Ishikawa (cell line): ENCODE measurements around the gene ZBED3.

Experiments used
- CEBPB ChIP-seq: IDR thresholded peaks from 2 replicates; pipeline ENCODE4 v1.6.1; 2012
- CREB1 ChIP-seq: IDR thresholded peaks from 2 replicates; pipeline ENCODE4 v1.6.1; 2012; ENCODE audit warnings: low read depth
- EGR1 ChIP-seq: IDR thresholded peaks from 2 replicates; pipeline ENCODE4 v1.6.1; 2012
- EP300 ChIP-seq: IDR thresholded peaks from 2 replicates; pipeline ENCODE4 v1.6.1; 2012; ENCODE audit warnings: borderline replicate concordance
- FOXM1 ChIP-seq: IDR thresholded peaks from 2 replicates; pipeline ENCODE4 v1.6.1; 2012; ENCODE audit warnings: low read depth, borderline replicate concordance
- MAX ChIP-seq: IDR thresholded peaks from 2 replicates; pipeline ENCODE4 v1.6.1; 2012
- NFIC ChIP-seq: IDR thresholded peaks from 2 replicates; pipeline ENCODE4 v1.6.1; 2012
- RAD21 ChIP-seq: IDR thresholded peaks from 2 replicates; pipeline ENCODE4 v1.6.1; 2012; ENCODE audit warnings: low read depth
- TAF1 ChIP-seq: IDR thresholded peaks from 2 replicates; pipeline ENCODE4 v1.6.1; 2012; ENCODE audit warnings: low read depth, mild to moderate bottlenecking
- TCF12 ChIP-seq: IDR thresholded peaks from 2 replicates; pipeline ENCODE4 v1.6.1; 2012; ENCODE audit warnings: low read depth
- TEAD4 ChIP-seq: IDR thresholded peaks from 2 replicates; pipeline ENCODE4 v1.6.1; 2012
- YY1 ChIP-seq: IDR thresholded peaks from 2 replicates; pipeline ENCODE4 v1.6.1; 2012; ENCODE audit warnings: low read depth
- ZBTB7A ChIP-seq: IDR thresholded peaks from 2 replicates; pipeline ENCODE4 v1.6.1; 2012; ENCODE audit warnings: low read depth
- TF ChIP-seq, protein P1 (sequence below): IDR thresholded peaks from 2 replicates; pipeline ENCODE4 v1.6.1; 2012; ENCODE audit warnings: low read depth, mild to moderate bottlenecking
- TF ChIP-seq, protein P2 (sequence below): IDR thresholded peaks from 2 replicates; pipeline ENCODE4 v1.6.1; 2012

The ZBED3 gene

GRCh38 chr5:77128411-77129061 lies 41.5 kb upstream of the ZBED3 start:
- TF ChIP-seq EP300 (no peak), RAD21 (no peak), EGR1 (no peak), ZBTB7A (no peak), CREB1 (no peak), CEBPB (no peak), FOXM1 (no peak)
- TF ChIP-seq, protein P1, sequence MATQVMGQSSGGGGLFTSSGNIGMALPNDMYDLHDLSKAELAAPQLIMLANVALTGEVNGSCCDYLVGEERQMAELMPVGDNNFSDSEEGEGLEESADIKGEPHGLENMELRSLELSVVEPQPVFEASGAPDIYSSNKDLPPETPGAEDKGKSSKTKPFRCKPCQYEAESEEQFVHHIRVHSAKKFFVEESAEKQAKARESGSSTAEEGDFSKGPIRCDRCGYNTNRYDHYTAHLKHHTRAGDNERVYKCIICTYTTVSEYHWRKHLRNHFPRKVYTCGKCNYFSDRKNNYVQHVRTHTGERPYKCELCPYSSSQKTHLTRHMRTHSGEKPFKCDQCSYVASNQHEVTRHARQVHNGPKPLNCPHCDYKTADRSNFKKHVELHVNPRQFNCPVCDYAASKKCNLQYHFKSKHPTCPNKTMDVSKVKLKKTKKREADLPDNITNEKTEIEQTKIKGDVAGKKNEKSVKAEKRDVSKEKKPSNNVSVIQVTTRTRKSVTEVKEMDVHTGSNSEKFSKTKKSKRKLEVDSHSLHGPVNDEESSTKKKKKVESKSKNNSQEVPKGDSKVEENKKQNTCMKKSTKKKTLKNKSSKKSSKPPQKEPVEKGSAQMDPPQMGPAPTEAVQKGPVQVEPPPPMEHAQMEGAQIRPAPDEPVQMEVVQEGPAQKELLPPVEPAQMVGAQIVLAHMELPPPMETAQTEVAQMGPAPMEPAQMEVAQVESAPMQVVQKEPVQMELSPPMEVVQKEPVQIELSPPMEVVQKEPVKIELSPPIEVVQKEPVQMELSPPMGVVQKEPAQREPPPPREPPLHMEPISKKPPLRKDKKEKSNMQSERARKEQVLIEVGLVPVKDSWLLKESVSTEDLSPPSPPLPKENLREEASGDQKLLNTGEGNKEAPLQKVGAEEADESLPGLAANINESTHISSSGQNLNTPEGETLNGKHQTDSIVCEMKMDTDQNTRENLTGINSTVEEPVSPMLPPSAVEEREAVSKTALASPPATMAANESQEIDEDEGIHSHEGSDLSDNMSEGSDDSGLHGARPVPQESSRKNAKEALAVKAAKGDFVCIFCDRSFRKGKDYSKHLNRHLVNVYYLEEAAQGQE = no peak
- TF ChIP-seq, protein P2, sequence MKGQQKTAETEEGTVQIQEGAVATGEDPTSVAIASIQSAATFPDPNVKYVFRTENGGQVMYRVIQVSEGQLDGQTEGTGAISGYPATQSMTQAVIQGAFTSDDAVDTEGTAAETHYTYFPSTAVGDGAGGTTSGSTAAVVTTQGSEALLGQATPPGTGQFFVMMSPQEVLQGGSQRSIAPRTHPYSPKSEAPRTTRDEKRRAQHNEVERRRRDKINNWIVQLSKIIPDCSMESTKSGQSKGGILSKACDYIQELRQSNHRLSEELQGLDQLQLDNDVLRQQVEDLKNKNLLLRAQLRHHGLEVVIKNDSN = no peak

DNA sequence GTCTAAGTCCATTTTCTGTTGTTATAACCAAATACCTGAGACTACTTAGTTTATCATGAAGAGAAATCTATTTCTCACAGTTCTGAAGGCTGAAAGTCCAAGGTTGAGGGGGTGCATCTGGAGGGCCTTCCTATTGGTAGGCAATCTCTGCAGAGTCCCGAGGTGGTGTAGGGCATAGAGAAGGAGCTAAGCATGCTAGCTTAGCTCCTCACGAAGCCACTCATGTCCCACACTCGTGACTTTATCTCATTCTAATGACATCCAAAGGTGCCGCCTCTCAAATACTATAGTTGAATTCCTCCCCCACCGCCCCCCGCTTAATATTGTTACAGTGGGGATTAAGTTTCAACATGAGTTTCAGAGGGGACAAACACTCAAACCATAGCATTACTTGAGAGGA lies 36.0 kb upstream of the ZBED3 start:
- TF ChIP-seq CREB1 (no peak), FOXM1 (no peak), ZBTB7A (no peak), TAF1 (no peak), EGR1 (no peak), MAX (no peak), TEAD4 (no peak), TCF12 (no peak), RAD21 (no peak), YY1 (no peak), CEBPB (no peak), EP300 (no peak), NFIC (no peak)
- TF ChIP-seq, protein P2 = no peak
- TF ChIP-seq, protein P1 = no peak

DNA sequence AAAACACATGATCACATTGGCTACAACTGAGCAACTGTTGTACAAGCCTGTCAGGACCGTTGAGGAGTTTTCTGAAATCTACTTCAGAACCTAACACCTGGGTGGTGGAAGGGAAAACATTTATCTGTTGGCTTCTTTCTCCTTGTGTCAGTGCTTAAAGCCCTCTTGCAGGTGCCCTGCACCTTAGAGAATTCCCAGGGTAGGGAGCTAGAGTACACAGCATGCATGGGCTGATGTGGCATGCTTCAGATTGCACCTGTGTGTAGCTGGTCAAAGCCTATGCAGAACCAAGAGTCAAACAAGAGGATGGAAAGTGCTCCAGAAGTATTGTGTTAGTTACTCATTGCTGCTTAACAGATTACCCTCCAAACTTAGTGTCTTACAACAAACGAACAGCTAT lies 33.6 kb upstream of the ZBED3 start:
- no peak for TF ChIP-seq TAF1
- TF ChIP-seq ZBTB7A = no peak
- TF ChIP-seq, protein P1 = no peak
- TF ChIP-seq EGR1 = no peak
- no peak for TF ChIP-seq TCF12
- no peak for TF ChIP-seq NFIC
- no peak for TF ChIP-seq YY1
- no peak for TF ChIP-seq MAX
- TF ChIP-seq CEBPB = no peak
- TF ChIP-seq CREB1 = no peak
- no peak for TF ChIP-seq RAD21
- no peak for TF ChIP-seq TEAD4
- no peak for TF ChIP-seq FOXM1
- TF ChIP-seq, protein P2 = no peak
- no peak for TF ChIP-seq EP300

- TF ChIP-seq TAF1 (no peak), MAX (no peak), NFIC (no peak), FOXM1 (no peak)
Measured at GRCh38 chr5:77120086-77120485, 33.0 kb upstream of the ZBED3 start.
